ENCODE data around the gene FAM184A. TPM values are rescaled to one million over a fixed set of nuclear protein-coding genes. Genes with fewer than 3 reads are reported as not detected.

Gene FAM184A
- total and polyA plus RNA-seq, 9 of the 15 experiments (the other 6 are each of a cell fraction or from before 2014, with no cell fraction given) = 6.4 to 18.7 (median 13.1) TPM

DNA sequence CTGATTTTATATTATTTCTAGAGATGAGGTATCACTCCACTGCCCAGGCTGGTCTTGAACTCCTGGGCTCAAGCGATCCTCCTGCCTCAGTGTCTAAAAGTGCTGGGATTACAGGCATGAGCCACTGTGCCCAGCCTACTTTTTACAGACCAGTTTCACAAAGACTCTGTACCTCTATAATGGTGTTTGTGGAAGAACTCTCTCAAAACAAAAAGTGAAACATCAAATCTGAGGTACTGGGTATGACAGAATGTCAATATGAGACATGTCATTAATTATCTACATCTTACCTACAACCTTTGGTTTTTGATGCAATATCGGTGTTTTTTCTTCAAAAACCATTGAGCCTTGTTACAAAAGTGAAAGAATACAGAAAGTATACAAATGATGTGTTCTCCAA is 94.1 kb downstream of the FAM184A start (continued):
- no peak for TF ChIP-seq GTF2B (IDR thresholded peaks at IDR 0.05; ENCODE audit: extremely low read depth, insufficient read length)
- no peak for TF ChIP-seq NR2C2 (CRISPR knock-in tag; IDR thresholded peaks at IDR 0.05)
- no peak for TF ChIP-seq NR2C2 (tag; IDR thresholded peaks at IDR 0.05)
- TF ChIP-seq HOXB6 (CRISPR knock-in tag; IDR thresholded peaks at IDR 0.05; ENCODE audit: borderline replicate concordance) = no peak
- no peak for TF ChIP-seq PHB (CRISPR knock-in tag; IDR thresholded peaks at IDR 0.05)
- TF ChIP-seq JUNB (CRISPR knock-in tag; conservative IDR thresholded peaks at IDR 0.05) = no peak
- TF ChIP-seq GABPA (tag; conservative IDR thresholded peaks at IDR 0.05; ENCODE audit: low read depth) = no peak
- TF ChIP-seq HIVEP1 (CRISPR knock-in tag; IDR thresholded peaks at IDR 0.05) = no peak
- no peak for TF ChIP-seq ZNF24 (IDR thresholded peaks at IDR 0.05)

DNA sequence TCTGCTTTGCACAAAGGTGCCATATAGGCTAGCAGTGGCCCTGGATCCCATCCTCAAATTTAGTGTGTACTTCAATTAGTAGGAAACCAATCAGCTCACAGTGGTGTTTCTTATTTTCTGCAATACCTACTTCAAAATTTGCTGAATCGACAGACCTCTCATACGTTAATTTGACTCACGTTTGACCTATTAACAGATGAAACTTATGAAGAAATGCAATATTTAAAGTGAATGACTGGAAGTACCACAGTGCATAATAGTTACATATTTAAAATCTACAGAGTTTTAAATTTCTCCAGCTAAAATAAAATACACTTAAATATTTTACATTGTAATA is 95.9 kb downstream of the FAM184A start:
- intact Hi-C loops (cut with micrococcal nuclease) = no loop called here
- DNase-seq (ENCODE audit: extremely low read depth in 1 of 4, low spot score in 3 of 4) = no peak
- FAIRE-seq = no peak
- H3K9me1 ChIP-seq (ENCODE audit: control insufficient read depth, insufficient read depth, low read length) = no peaks in the 10 kb centered on the region
- no peaks in the 10 kb centered on the region for H3K9me3 ChIP-seq (replicated peaks; ENCODE audit: control insufficient read depth, insufficient read depth, low read depth, low read length)
- H3K27me3 ChIP-seq (ENCODE audit: control insufficient read depth in 2 of 2, insufficient read depth in 2 of 2, low read length in 2 of 2) = no peaks in the 10 kb centered on the region
- H3K9ac ChIP-seq (ENCODE audit: insufficient read depth in 1 of 2, low read depth in 2 of 2, low read length in 2 of 2) = no peak overlapping the region
- peaks cover 11% of the 10 kb centered on the region; the same call in 2 of the 3 replicates for H3K36me3 ChIP-seq (ENCODE audit: control insufficient read depth, insufficient read depth, low read length)
- no peaks in the 10 kb centered on the region for H3K4me1 ChIP-seq (replicated peaks in 1 of 2; ENCODE audit: control insufficient read depth in 2 of 2, insufficient read depth in 2 of 2, low read length in 2 of 2)
- no peak overlapping the region for H3K27ac ChIP-seq (ENCODE audit: extremely low read depth, low read depth, low read length)
- ATAC-seq = no peak
- ChIA-PET CTCF (ENCODE audit: low intra/inter-chr PET ratio) (no interaction called here), POLR2A (interaction anchor here (0.6 kb wide), 1 partner anchor 270 kb away, joined by 3 read pairs; no protein-coding TSS in a partner anchor)
- BruUV-seq (replicated peaks) = no TSS peak
- H3K4me2 ChIP-seq (ENCODE audit: insufficient read depth, low read length) = no peak overlapping the region
- in situ Hi-C loops (cut with MboI) = no loop called here
- H4K20me1 ChIP-seq (replicated peaks; ENCODE audit: control insufficient read depth, insufficient read depth, low read length) = no peaks in the 10 kb centered on the region
- no peak overlapping the region for H2AFZ ChIP-seq (ENCODE audit: low read depth, low read length)
- WGBS (ENCODE audit: insufficient coverage, low coverage, missing lambda C conversion rate) = 63% methylated on average over 3 of the region's 3 CpGs
- H3K79me2 ChIP-seq (ENCODE audit: control insufficient read depth, insufficient read depth, low read length) = no peaks in the 10 kb centered on the region
- no peak overlapping the region for H3K4me3 ChIP-seq
- TF ChIP-seq ZNF609 (CRISPR knock-in tag; IDR thresholded peaks at IDR 0.05; ENCODE audit: borderline replicate concordance) = no peak
- no peak for TF ChIP-seq MNT (conservative IDR thresholded peaks at IDR 0.05)
- no peak for TF ChIP-seq FOXO4 (CRISPR knock-in tag; IDR thresholded peaks at IDR 0.05)
- no peak for TF ChIP-seq JUNB (CRISPR knock-in tag; conservative IDR thresholded peaks at IDR 0.05)

Measured in K562 (cell line).